ENCODE results near the gene ABI1. TPM values are rescaled to one million over a fixed set of nuclear protein-coding genes. Genes with fewer than 3 reads are reported as not detected.

The ABI1 gene
- total RNA-seq, 1 donor from 2014 or later: 43.1 TPM

DNA sequence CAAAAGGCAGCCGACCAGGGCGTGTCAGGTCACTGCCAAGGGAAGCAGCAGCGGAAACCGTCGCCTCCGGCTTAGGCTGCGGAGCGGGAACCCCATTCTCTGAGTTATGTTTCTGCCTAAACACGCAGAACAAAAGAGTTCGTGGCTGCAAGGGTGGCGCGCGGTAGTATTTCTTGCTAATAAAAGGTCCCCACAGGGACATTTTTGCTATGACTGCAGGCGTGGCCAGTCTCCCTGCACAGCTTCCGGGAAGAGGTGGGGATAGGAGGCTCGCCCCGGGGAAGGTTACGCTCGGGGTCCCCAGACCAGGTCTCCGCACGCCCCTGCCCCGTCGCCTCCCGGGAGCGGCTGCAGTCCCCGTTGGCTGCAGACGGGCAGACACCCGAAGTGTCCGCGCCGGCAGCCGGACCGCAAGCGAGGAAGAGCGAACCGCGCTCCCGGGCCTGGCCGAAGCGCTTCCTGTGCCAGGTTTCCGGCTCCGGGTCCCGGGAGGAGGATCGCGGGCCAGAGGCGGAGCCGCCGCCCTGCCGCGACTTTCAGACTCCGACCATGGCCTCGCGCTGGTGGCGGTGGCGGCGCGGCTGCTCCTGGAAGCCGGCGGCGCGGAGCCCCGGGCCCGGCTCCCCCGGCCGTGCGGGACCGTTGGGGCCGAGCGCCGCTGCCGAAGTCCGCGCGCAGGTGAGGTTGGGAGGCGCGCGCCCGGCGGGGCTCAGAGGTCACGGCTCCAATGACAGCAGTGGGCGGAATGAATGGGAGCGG lies 163.4 kb downstream of the ABI1 start, which contains the start of gene PDSS1:
PDSS1 (plus strand) TSS at position 539 of the 759 bp plus-strand sequence; CDS start at position 550, 11 bp downstream.
- peak; percentile 80 for DNase-seq (ENCODE audit: low spot score)
- no peaks in the 10 kb centered on the region for H3K36me3 ChIP-seq
- H3K4me1 ChIP-seq: peaks cover 8% of the 10 kb centered on the region
- H3F3A ChIP-seq (ENCODE audit: low read depth): peaks cover 4% of the 10 kb centered on the region
- peak within 1 kb of the TSS; percentile 99 for H2AFZ ChIP-seq (replicated peaks)
- H3K4me2 ChIP-seq: peak within 1 kb of the TSS; percentile 97
- H3K4me3 ChIP-seq: peak within 1 kb of the TSS; percentile 95
- H4K20me1 ChIP-seq (ENCODE audit: low read depth): no peaks in the 10 kb centered on the region
- Mint-ChIP-seq H3K27me3 (ENCODE audit: insufficient read depth, low read depth) (peaks cover 6% of the 10 kb centered on the region), H3K27ac (peak within 1 kb of the TSS; percentile 88), H3K4me3 (peak within 1 kb of the TSS; percentile 98), H3K4me1 (peaks cover 8% of the 10 kb centered on the region), H3K9me3 (no peaks in the 10 kb centered on the region), H3K36me3 (peaks cover 12% of the 10 kb centered on the region)
- H3K79me2 ChIP-seq (ENCODE audit: low read depth): peaks cover 50% of the 10 kb centered on the region
- H3K27me3 ChIP-seq: no peaks in the 10 kb centered on the region
- H3K9me3 ChIP-seq (ENCODE audit: low read depth): no peaks in the 10 kb centered on the region
- TF ChIP-seq CTCF (IDR thresholded peaks at IDR 0.05) (no peak), EZH2phosphoT487 (IDR thresholded peaks at IDR 0.05) (no peak), EZH2 (IDR thresholded peaks at IDR 0.05) (no peak)
- peak within 1 kb of the TSS; percentile 4 for H3K9ac ChIP-seq
- no peak within 1 kb of the TSS for H3K27ac ChIP-seq

- peaks cover 8% of the 10 kb centered on the region for H3K4me1 ChIP-seq
- TF ChIP-seq EZH2phosphoT487 (IDR thresholded peaks at IDR 0.05): no peak
- no peak for TF ChIP-seq EZH2 (IDR thresholded peaks at IDR 0.05)
- no peak for TF ChIP-seq CTCF (IDR thresholded peaks at IDR 0.05)
- H3K36me3 ChIP-seq: no peaks in the 10 kb centered on the region
- Mint-ChIP-seq H3K27me3 (ENCODE audit: insufficient read depth, low read depth) (peaks cover 6% of the 10 kb centered on the region), H3K36me3 (peaks cover 7% of the 10 kb centered on the region), H3K9me3 (no peaks in the 10 kb centered on the region), H3K27ac (peak overlapping the region; percentile 88), H3K4me3 (peak overlapping the region; percentile 97), H3K4me1 (peaks cover 8% of the 10 kb centered on the region)
- H3K4me3 ChIP-seq: peak overlapping the region; percentile 95
- no peaks in the 10 kb centered on the region for H4K20me1 ChIP-seq (ENCODE audit: low read depth)
- H3K27ac ChIP-seq: no peak overlapping the region
- DNase-seq (ENCODE audit: low spot score): no peak
- peak overlapping the region; percentile 97 for H3K4me2 ChIP-seq
- no peaks in the 10 kb centered on the region for H3K27me3 ChIP-seq
- H3K9me3 ChIP-seq (ENCODE audit: low read depth): no peaks in the 10 kb centered on the region
- peaks cover 44% of the 10 kb centered on the region for H3K79me2 ChIP-seq (ENCODE audit: low read depth)
- peaks cover 4% of the 10 kb centered on the region for H3F3A ChIP-seq (ENCODE audit: low read depth)
- peak overlapping the region; percentile 4 for H3K9ac ChIP-seq
- H2AFZ ChIP-seq (replicated peaks): peak overlapping the region; percentile 99
These were observed 164.0 kb downstream of the ABI1 start for GRCh38 chr10:26696786-26697162.

Small RNA genes lying within 50 kb of the gene (small RNA-seq; reads per million reads assigned to genes)
- gene RF00191 (not detected), gene RNU6-946P (not detected)

Other genes with a start within 250 kb of the ABI1 start
- gene PDSS1, start 163.3 kb downstream of the ABI1 start, total RNA-seq (ENCODE audit: low replicate concordance): 15.0 and 17.2 TPM in 2 replicates
- gene ANKRD26, start 239.5 kb upstream of the ABI1 start, total RNA-seq (ENCODE audit: low replicate concordance): 16.8 and 22.7 TPM in 2 replicates